ENCODE data around the gene FAM117A. TPM values are rescaled to one million over a fixed set of nuclear protein-coding genes. Genes with fewer than 3 reads are reported as not detected.
"Not testable (repeated sequence)": the region's sequence is repeated elsewhere in the genome, so short reads cannot be mapped to it uniquely, and the experiment has no call there.

The FAM117A gene
- total and polyA plus RNA-seq, 12 donors = 4.0 to 14.0 (median 10.1) TPM

DNA sequence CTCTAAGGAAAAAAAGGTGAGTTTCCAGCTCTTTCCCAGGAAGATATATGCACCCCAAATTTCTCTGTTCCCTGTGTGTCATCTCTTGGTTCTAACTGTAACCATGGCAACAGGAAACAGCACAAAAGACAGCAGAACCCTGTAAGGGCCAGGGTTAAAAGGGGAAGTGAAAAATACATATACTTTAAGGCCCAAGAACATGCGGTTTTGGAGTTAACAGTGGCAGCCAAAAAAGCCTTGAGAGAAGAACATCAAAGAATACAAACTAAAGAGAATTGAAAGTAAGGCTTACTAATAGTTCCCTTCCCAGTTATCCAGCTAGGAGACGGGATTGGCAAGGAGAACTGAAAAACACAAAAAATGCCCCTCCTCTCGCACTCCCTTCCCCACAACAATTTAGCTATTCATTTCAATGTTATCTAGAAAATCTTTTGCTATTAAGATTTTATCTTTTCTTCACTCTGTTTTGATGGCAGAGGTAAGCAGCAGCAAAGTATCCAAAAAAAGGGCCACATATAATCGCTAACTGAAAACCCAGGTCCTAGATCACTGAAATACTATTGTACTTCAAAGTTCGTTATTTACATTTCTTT, 87.6 kb downstream of the FAM117A start:
- Histone ChIP-seq H3K27me3 (no peaks in the 10 kb centered on the region), H3K27ac (peak overlapping the region in 8 of 10 donors; percentile 22 to 98 (median 97)), H3K36me3 (peaks cover 0 to 37% (median 0%) of the 10 kb centered on the region in 9 donors), H3K4me3 (peak overlapping the region in 9 of 10 donors; percentile 65 to 82 (median 72)), H3K4me1 (peaks cover 0 to 67% (median 48%) of the 10 kb centered on the region in 9 donors), H3K9me3 (no peaks in the 10 kb centered on the region)
- ATAC-seq (no peak), DNase-seq (no peak)
- 31 to 35% methylated on average over 5 of the region's 5 CpGs for WGBS, 2 donors
- TF ChIP-seq, protein P1, sequence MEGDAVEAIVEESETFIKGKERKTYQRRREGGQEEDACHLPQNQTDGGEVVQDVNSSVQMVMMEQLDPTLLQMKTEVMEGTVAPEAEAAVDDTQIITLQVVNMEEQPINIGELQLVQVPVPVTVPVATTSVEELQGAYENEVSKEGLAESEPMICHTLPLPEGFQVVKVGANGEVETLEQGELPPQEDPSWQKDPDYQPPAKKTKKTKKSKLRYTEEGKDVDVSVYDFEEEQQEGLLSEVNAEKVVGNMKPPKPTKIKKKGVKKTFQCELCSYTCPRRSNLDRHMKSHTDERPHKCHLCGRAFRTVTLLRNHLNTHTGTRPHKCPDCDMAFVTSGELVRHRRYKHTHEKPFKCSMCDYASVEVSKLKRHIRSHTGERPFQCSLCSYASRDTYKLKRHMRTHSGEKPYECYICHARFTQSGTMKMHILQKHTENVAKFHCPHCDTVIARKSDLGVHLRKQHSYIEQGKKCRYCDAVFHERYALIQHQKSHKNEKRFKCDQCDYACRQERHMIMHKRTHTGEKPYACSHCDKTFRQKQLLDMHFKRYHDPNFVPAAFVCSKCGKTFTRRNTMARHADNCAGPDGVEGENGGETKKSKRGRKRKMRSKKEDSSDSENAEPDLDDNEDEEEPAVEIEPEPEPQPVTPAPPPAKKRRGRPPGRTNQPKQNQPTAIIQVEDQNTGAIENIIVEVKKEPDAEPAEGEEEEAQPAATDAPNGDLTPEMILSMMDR (IDR thresholded peaks at IDR 0.05) = no peak
- intact Hi-C loops (cut with DNase I) = loop anchor here in 5 of 10 donors (5.0 to 10.0 kb wide), 5 partner anchors 34 to 104 kb away; no protein-coding TSS in a partner anchor

DNA sequence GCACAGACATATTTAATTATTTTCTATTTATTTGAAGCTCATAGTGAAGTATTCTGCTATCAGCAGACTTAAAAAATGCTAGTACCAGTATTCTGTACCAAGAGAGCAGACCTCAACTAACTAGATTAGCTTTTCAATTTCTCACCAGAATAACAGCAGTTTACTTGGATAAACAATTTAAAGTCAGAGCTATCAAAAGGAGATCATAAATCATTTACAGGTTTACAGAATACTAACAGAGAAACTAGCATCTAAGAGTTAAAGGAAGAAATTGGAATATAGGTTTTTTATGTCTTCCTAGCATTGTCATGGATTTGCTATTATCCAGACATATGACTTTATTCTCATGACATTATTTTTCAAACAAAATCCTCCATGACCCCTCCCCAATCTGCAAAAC, 89.4 kb downstream of the FAM117A start:
- TF ChIP-seq, protein P1 (IDR thresholded peaks at IDR 0.05) = no peak
- H3K4me1 ChIP-seq = peaks cover 3 to 81% (median 66%) of the 10 kb centered on the region in 9 donors
- no peak for DNase-seq

DNA sequence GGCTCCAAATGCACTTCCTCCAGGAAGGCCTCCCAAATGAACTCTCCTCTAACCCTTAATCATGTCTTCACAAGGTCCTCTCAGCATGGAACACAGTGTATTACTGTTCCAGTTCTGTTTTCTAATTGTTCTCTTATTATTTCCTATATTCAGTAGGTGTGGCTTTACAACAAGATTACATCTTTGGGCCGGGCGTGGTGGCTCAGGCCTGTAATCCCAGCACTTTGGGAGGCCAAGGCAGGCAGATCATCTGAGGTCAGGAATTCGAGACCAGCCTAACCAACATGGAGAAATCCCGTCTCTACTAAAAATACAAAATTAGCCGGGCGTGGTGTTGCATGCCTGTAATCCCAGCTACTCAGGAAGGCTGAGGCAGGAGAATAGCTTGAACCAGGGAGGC, 90.3 kb downstream of the FAM117A start:
- ATAC-seq, H3K4me3 ChIP-seq, H3K9me3 ChIP-seq, H3K27me3 ChIP-seq, DNase-seq: not testable (repeated sequence)
- intact Hi-C loops (cut with DNase I) = loop anchor here in 5 of 10 donors (5.0 to 10.0 kb wide), 3 partner anchors 49 to 59 kb away; no protein-coding TSS in a partner anchor
- 74 to 84% methylated on average over 6 of the region's 6 CpGs for WGBS, 2 donors
- peaks cover 3 to 84% (median 68%) of the 10 kb centered on the region in 9 donors for H3K4me1 ChIP-seq
- H3K36me3 ChIP-seq = peaks cover 0 to 37% (median 0%) of the 10 kb centered on the region in 9 donors
- H3K27ac ChIP-seq = peak overlapping the region in 2 of 10 donors; percentile 18 to 23

More for the DNA sequence above, 89.4 kb downstream of the FAM117A start:
- Histone ChIP-seq H3K9me3 (no peaks in the 10 kb centered on the region), H3K36me3 (peaks cover 0 to 37% (median 0%) of the 10 kb centered on the region in 9 donors), H3K4me3 (no peak overlapping the region), H3K27ac (no peak overlapping the region), H3K27me3 (no peaks in the 10 kb centered on the region)
- intact Hi-C loops (cut with DNase I) = loop anchor here in 5 of 10 donors (5.0 to 10.0 kb wide), 3 partner anchors 50 to 60 kb away; no protein-coding TSS in a partner anchor
- no peak for ATAC-seq

DNA sequence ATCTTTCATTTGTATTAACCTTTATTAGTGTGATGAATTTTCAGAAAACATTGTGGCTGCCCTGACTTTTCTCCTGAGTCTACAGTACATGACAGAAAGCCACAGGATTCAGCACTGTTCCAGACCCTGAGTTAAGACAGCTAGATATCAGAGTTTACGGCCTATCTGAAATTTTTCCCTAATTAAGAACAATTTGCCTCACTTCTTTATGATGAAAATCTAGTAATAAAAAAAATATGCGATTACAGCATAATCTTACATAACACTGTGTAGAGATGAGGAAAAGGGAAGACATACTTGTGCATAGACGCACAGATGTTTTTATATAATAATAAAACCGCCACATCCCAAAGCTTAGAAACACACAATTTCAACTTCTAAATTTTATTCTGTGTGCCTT, 93.3 kb downstream of the FAM117A start:
- peak overlapping the region in 4 of 10 donors; percentile 8 to 38 (median 32) for H3K27ac ChIP-seq
- ATAC-seq = no peak
- H3K27me3 ChIP-seq = no peaks in the 10 kb centered on the region
- intact Hi-C loops (cut with DNase I) = loop anchor here in 5 of 10 donors (5.0 to 10.0 kb wide), 3 partner anchors 46 to 56 kb away; no protein-coding TSS in a partner anchor
- H3K36me3 ChIP-seq = peaks cover 0 to 47% (median 2%) of the 10 kb centered on the region in 9 donors
- H3K4me1 ChIP-seq = peaks cover 3 to 71% (median 54%) of the 10 kb centered on the region in 9 donors
- TF ChIP-seq, protein P1 (IDR thresholded peaks at IDR 0.05) = no peak
- 71 to 82% methylated on average over 4 of the region's 4 CpGs for WGBS, 2 donors
- H3K9me3 ChIP-seq = no peaks in the 10 kb centered on the region
- no peak for DNase-seq
- no peak overlapping the region for H3K4me3 ChIP-seq

Measured in heart right ventricle (tissue), 16 donors.